HTR-8/SVneo (cell line): ENCODE data around the gene SFT2D3.
"Not testable (repeated sequence)": the region's sequence is repeated elsewhere in the genome, so short reads cannot be mapped to it uniquely, and the experiment has no call there.

Experiments used
- DNase-seq: peaks from one replicate; pipeline ENCODE4 v3.0.0; 2011; ENCODE audit warnings: low spot score, mixed read lengths; ENCODE audit not compliant: insufficient read length
- FAIRE-seq: peaks from 2 replicates; lab custom pipeline; 2011; peaks lifted over from hg19 to GRCh38; lab: Jason Lieb, UNC

The SFT2D3 gene

DNA sequence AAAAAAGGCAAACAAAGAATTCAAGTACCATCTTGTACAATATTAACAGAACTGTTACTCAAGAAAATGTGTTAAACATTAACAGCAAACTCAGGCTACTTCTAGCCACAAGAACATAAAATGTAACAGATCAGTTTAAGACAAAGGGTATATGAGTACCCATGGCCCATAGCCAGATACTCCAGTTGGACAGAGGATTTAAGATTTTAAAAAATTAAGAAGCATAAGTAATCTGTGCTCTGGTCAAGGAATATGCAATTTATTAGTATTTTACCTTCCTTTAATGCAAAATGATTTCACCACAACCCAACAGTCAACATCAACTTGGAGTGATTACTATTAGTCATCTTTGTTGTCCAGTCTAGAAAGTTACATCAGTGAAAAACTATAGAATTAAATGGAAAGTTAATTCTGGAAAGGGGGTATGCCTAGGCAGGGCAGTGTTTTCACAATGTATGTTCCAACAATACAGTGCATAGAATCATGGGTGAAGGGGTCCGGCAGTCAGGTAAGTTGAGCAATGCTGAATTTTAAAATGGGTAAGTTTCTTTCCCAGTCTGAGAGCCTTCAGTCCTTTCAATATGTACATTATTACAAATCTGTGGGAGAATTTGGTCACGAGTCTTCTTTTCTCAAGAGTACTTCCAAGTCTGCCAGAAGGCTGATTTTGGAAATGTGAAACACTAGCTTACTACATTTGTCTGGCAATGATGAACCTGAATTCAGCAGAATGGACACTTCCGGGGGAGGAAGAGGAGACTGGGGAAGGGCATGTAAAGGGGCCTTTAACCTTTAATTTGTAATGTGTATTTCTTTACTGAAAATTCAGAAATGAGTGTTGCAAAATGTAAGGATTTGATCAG, 34.5 kb downstream of the SFT2D3 start:
- FAIRE-seq: no peak
- no peak for DNase-seq

DNA sequence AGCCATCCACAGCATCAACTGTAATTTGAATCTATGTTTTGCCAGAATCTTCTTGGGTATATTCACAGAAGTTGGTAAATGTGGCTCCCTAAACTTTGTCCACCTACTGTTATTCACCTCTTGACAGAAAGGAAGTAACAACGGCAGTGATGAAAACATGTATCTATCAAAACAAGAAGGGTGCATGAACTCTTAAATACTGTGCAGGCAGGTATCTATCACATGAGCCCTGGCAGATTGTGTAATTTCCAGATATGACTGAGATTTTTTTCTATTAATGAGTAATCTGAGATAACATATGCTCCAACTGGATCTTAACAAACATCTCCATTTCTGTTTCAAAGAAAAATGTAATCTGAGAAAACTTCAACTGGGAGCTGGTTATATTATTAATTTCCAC, 36.6 kb downstream of the SFT2D3 start:
- no peak for FAIRE-seq
- DNase-seq: no peak

DNA sequence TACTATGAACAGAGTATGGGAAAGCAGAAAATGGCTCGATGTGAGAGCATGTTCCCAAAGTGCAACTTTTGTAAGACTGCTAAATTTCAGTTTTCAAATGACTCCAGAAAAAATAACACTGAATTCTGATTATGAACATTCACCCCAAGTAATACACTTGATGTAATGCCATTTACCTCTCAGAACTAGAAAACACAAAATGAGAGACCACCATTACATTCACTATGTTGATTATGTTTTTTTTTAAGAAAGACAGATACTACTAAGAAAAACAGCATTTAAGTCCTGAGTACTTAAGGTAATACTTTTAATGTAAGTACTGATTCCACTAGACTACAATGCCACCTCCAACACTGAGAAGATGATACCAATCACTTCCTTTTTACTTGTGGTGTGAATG, 38.5 kb downstream of the SFT2D3 start:
- FAIRE-seq (no peak), DNase-seq (no peak)

DNA sequence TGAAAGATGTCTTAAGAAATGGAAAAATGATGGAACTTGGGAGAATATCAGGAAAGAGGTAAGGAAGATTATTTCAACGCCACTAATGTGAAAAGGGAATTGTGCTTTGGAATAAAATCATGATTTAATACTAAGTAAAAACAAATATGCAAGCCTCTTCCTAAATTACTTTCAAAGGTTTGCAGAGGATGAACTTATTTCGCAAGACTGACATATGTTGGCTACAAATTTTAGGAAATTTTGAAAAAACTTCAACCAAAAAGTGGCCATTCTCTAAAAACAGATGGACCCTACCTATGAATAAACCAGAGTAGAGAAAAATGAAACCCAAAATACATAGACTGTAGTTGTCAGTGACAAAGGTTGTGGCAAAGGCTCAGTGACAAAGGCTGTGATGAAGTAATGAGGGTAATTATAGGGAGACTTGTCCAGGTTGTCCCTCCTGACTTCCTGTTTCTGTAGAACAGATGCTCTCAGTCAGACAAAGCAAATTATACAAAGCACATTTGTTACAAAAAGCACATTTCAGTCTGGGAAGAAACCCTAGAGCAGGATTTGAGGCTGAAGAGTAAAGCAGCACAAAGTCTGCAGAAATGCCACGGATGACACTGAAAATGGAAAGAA, 39.5 kb downstream of the SFT2D3 start:
- DNase-seq (no peak), FAIRE-seq (no peak)

DNA sequence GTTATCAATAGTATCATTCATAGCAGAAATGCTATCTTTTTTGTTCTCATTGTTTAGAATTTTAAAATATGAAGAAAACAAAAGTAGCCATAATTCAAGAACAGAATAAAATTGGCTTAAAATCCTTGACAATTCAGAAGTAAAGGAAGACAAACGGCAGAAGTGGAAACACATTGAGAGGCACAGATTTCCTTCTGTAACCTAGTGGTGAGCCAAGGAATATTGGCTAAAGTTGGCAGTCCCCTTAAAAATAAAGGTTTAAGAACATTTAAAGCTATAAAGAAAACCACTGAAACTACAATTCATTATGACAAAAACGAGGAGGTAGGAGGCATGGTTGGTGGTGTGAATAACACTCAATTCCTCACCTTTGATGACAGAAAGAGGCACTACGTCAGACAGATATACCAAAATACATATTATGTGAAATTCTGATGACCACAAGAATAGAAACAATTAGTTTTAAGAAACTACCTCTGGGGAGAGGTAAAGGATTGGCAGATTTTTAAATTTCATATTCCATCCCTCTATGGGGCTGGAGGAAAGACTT, 42.3 kb downstream of the SFT2D3 start:
- DNase-seq: no peak
- no peak for FAIRE-seq

DNA sequence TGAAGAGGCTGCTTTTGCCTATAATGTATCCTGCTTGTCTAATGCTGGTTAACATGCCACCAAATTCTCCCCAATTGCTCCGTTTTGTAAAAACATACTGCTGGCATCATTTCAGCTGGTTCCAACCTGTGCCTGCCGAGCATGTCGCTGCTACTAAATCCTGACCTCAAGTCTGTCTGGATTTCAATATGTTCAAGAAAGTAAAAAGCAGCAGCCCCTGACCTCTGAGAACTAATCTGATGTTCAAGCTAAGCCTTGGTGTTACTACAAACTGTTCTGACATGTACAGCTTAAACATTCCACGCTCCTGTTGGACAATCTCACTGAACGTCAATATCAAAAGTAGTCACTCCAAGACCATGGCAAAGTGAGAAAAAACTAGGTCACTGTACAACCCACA, 46.3 kb downstream of the SFT2D3 start:
- DNase-seq (no peak), FAIRE-seq (no peak)

DNA sequence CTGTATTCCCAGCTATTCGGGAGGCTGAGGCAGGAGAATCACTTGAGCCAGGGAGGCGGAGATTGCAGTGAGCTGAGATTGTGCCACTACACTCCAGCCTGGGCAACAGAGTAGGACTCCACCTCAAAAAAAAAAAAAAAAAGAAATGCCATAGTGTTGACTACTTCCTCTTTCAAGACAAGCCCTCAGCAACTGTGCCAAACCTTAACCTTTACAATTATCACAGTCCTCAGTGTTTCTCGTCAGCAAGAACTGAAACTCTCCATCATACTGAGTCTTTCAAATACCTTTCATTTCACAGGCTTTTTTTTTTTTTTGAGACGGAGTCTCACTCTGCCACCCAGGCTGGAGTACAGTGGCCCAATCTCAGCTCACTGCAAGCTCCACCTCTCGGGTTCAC, 48.2 kb downstream of the SFT2D3 start:
- FAIRE-seq, DNase-seq: not testable (repeated sequence)

DNA sequence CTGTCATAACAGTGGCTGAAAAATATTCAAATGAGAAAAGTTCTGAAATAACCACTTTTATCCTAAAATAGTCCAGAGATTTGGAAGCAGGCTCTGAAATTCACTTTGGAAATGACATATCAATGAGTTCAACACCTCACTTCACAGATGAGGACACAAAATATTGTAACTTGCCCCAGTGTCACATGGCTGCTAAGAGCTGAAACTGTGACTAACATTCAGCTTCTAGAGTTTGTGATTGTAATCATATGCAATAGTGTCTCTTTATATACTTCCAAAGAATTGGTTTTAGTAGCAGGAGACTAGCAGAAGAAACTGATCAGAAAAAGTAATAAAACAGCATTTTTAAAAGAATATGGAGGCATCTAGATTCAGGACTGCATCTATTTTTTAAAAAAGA, 52.1 kb downstream of the SFT2D3 start:
- DNase-seq (no peak), FAIRE-seq (no peak)

DNA sequence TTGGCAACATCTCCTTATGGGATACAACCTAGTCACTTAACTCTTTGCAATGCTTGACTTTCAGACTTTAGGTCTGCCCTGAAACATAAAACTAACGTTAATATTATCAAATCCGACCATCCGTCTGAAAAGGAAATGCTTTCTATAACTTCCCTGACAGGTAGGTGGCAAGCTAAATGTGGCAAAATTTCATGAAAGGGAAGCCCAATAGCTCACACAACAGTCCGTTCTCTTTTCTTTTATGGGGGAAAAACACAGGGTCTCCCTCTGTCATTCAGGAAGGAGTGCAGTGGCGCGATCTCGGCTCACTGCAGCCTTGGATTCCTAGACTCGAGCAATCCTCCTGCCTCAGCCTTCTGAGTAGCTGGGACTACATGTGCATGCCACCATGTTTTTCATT, 52.9 kb downstream of the SFT2D3 start:
- FAIRE-seq (no peak), DNase-seq (no peak)
